Activated naive CD4-positive, alpha-beta T cell treated with anti-CD3 and anti-CD28 coated beads, Interleukin-2, amount 50 U/mL, for 24 hours (primary cell): ENCODE data around the gene IPO11.
A peak's percentile ranks its signal among the peaks of the same experiment; 100 is the strongest.

Source experiments
- H3K27ac Mint-ChIP-seq: one replicate; pipeline ENCODE4 v1.8.0; 2021; ENCODE audit warnings: mild to moderate bottlenecking, mixed read lengths
- H3K27me3 Mint-ChIP-seq: one replicate; pipeline ENCODE4 v1.8.0; 2021; ENCODE audit warnings: mixed read lengths
- H3K36me3 Mint-ChIP-seq: one replicate; pipeline ENCODE4 v1.8.0; 2021; ENCODE audit warnings: mixed read lengths
- H3K4me1 Mint-ChIP-seq: one replicate; pipeline ENCODE4 v1.8.0; 2021; ENCODE audit warnings: mixed read lengths
- H3K4me3 Mint-ChIP-seq: one replicate; pipeline ENCODE4 v1.8.0; 2021; ENCODE audit warnings: mild to moderate bottlenecking, mixed read lengths
- H3K9me3 Mint-ChIP-seq: one replicate; pipeline ENCODE4 v1.8.0; 2021; ENCODE audit warnings: mixed read lengths

Gene IPO11

GRCh38 chr5:62588668-62589067 lies 176.1 kb downstream of the IPO11 start:
- H3K9me3 Mint-ChIP-seq, result no peaks in the 10 kb centered on the region
- no peaks in the 10 kb centered on the region for H3K27me3 Mint-ChIP-seq
- no peak overlapping the region for H3K4me3 Mint-ChIP-seq
- peaks cover 29% of the 10 kb centered on the region for H3K36me3 Mint-ChIP-seq
- H3K27ac Mint-ChIP-seq, result no peak overlapping the region
- peaks cover 18% of the 10 kb centered on the region for H3K4me1 Mint-ChIP-seq

GRCh38 chr5:62589504-62589903 lies 176.9 kb downstream of the IPO11 start:
- Mint-ChIP-seq H3K36me3 (peaks cover 31% of the 10 kb centered on the region), H3K27me3 (no peaks in the 10 kb centered on the region), H3K27ac (peak overlapping the region; percentile 13), H3K4me3 (no peak overlapping the region), H3K4me1 (peaks cover 19% of the 10 kb centered on the region), H3K9me3 (no peaks in the 10 kb centered on the region)

GRCh38 chr5:62590387-62590786 lies 177.8 kb downstream of the IPO11 start:
- H3K4me3 Mint-ChIP-seq, result no peak overlapping the region
- H3K36me3 Mint-ChIP-seq, result peaks cover 34% of the 10 kb centered on the region
- no peaks in the 10 kb centered on the region for H3K27me3 Mint-ChIP-seq
- no peak overlapping the region for H3K27ac Mint-ChIP-seq
- H3K4me1 Mint-ChIP-seq, result peaks cover 15% of the 10 kb centered on the region
- H3K9me3 Mint-ChIP-seq, result no peaks in the 10 kb centered on the region

GRCh38 chr5:62592558-62592957 lies 180.0 kb downstream of the IPO11 start:
- peaks cover 29% of the 10 kb centered on the region for H3K36me3 Mint-ChIP-seq

GRCh38 chr5:62593331-62593730 lies 180.8 kb downstream of the IPO11 start:
- no peak overlapping the region for H3K4me3 Mint-ChIP-seq
- no peak overlapping the region for H3K27ac Mint-ChIP-seq
- H3K9me3 Mint-ChIP-seq, result no peaks in the 10 kb centered on the region
- peaks cover 9% of the 10 kb centered on the region for H3K4me1 Mint-ChIP-seq
- peaks cover 29% of the 10 kb centered on the region for H3K36me3 Mint-ChIP-seq
- H3K27me3 Mint-ChIP-seq, result no peaks in the 10 kb centered on the region

More at GRCh38 chr5:62592558-62592957, 180.0 kb downstream of the IPO11 start:
- Mint-ChIP-seq H3K4me1 (peaks cover 9% of the 10 kb centered on the region), H3K9me3 (no peaks in the 10 kb centered on the region), H3K27ac (no peak overlapping the region), H3K4me3 (no peak overlapping the region), H3K27me3 (no peaks in the 10 kb centered on the region)

GRCh38 chr5:62594364-62594984 lies 181.9 kb downstream of the IPO11 start:
- Mint-ChIP-seq H3K36me3 (peaks cover 21% of the 10 kb centered on the region), H3K27me3 (no peaks in the 10 kb centered on the region), H3K4me3 (no peak overlapping the region)

GRCh38 chr5:62596096-62596495 lies 183.5 kb downstream of the IPO11 start:
- Mint-ChIP-seq H3K4me1 (peaks cover 4% of the 10 kb centered on the region), H3K9me3 (no peaks in the 10 kb centered on the region), H3K27ac (no peak overlapping the region), H3K27me3 (no peaks in the 10 kb centered on the region), H3K36me3 (peaks cover 21% of the 10 kb centered on the region), H3K4me3 (no peak overlapping the region)

More at GRCh38 chr5:62594364-62594984, 181.9 kb downstream of the IPO11 start:
- Mint-ChIP-seq H3K9me3 (no peaks in the 10 kb centered on the region), H3K27ac (no peak overlapping the region), H3K4me1 (peaks cover 4% of the 10 kb centered on the region)

GRCh38 chr5:62596691-62597090 lies 184.1 kb downstream of the IPO11 start:
- H3K4me1 Mint-ChIP-seq, result peaks cover 4% of the 10 kb centered on the region
- no peaks in the 10 kb centered on the region for H3K9me3 Mint-ChIP-seq
- no peak overlapping the region for H3K27ac Mint-ChIP-seq
- H3K36me3 Mint-ChIP-seq, result peaks cover 19% of the 10 kb centered on the region
- no peak overlapping the region for H3K4me3 Mint-ChIP-seq
- H3K27me3 Mint-ChIP-seq, result no peaks in the 10 kb centered on the region

- H3K27me3 Mint-ChIP-seq, result no peaks in the 10 kb centered on the region
- peaks cover 4% of the 10 kb centered on the region for H3K4me1 Mint-ChIP-seq
- no peaks in the 10 kb centered on the region for H3K9me3 Mint-ChIP-seq
- no peak overlapping the region for H3K27ac Mint-ChIP-seq
- no peak overlapping the region for H3K4me3 Mint-ChIP-seq
- H3K36me3 Mint-ChIP-seq, result peaks cover 15% of the 10 kb centered on the region
Measured at GRCh38 chr5:62597314-62597713, 184.8 kb downstream of the IPO11 start.

- Mint-ChIP-seq H3K27ac (no peak overlapping the region), H3K4me1 (peaks cover 9% of the 10 kb centered on the region), H3K36me3 (peaks cover 12% of the 10 kb centered on the region), H3K4me3 (no peak overlapping the region), H3K9me3 (no peaks in the 10 kb centered on the region), H3K27me3 (no peaks in the 10 kb centered on the region)
Measured at GRCh38 chr5:62600560-62601252, 188.1 kb downstream of the IPO11 start.

- Mint-ChIP-seq H3K36me3 (peaks cover 20% of the 10 kb centered on the region), H3K27me3 (no peaks in the 10 kb centered on the region), H3K9me3 (no peaks in the 10 kb centered on the region), H3K27ac (no peak overlapping the region), H3K4me1 (peaks cover 22% of the 10 kb centered on the region), H3K4me3 (no peak overlapping the region)
Measured at GRCh38 chr5:62603934-62604333, 191.4 kb downstream of the IPO11 start.

- H3K4me1 Mint-ChIP-seq, result peaks cover 22% of the 10 kb centered on the region
- peaks cover 21% of the 10 kb centered on the region for H3K36me3 Mint-ChIP-seq
- no peak overlapping the region for H3K27ac Mint-ChIP-seq
Measured at GRCh38 chr5:62605638-62606037, 193.1 kb downstream of the IPO11 start.

GRCh38 chr5:62606878-62607277 lies 194.3 kb downstream of the IPO11 start:
- no peak overlapping the region for H3K4me3 Mint-ChIP-seq
- peaks cover 22% of the 10 kb centered on the region for H3K4me1 Mint-ChIP-seq
- H3K9me3 Mint-ChIP-seq, result no peaks in the 10 kb centered on the region
- H3K36me3 Mint-ChIP-seq, result peaks cover 21% of the 10 kb centered on the region
- peak overlapping the region; percentile 12 for H3K27ac Mint-ChIP-seq
- no peaks in the 10 kb centered on the region for H3K27me3 Mint-ChIP-seq

More at GRCh38 chr5:62605638-62606037, 193.1 kb downstream of the IPO11 start:
- Mint-ChIP-seq H3K27me3 (no peaks in the 10 kb centered on the region), H3K4me3 (no peak overlapping the region), H3K9me3 (no peaks in the 10 kb centered on the region)

- Mint-ChIP-seq H3K27me3 (no peaks in the 10 kb centered on the region), H3K4me3 (no peak overlapping the region), H3K27ac (no peak overlapping the region), H3K9me3 (no peaks in the 10 kb centered on the region), H3K4me1 (peaks cover 22% of the 10 kb centered on the region), H3K36me3 (peaks cover 21% of the 10 kb centered on the region)
Measured at GRCh38 chr5:62607615-62608014, 195.1 kb downstream of the IPO11 start.

- H3K4me3 Mint-ChIP-seq, result no peak overlapping the region
- peaks cover 18% of the 10 kb centered on the region for H3K36me3 Mint-ChIP-seq
- no peaks in the 10 kb centered on the region for H3K27me3 Mint-ChIP-seq
- no peaks in the 10 kb centered on the region for H3K9me3 Mint-ChIP-seq
- no peak overlapping the region for H3K27ac Mint-ChIP-seq
- H3K4me1 Mint-ChIP-seq, result peaks cover 18% of the 10 kb centered on the region
Measured at GRCh38 chr5:62608529-62609511, 196.3 kb downstream of the IPO11 start.
